TTC549 (cell line): ENCODE data around the gene GNG2.

Experiments
- FAIRE-seq: peaks from 2 replicates; lab custom pipeline; 2012; peaks lifted over from hg19 to GRCh38; lab: Jason Lieb, UNC

Gene GNG2

GRCh38 chr14:51860164-51860824 is at the start of gene GNG2:
Gene GNG2 (plus strand): TSS chr14:51860612. CDS start chr14:51950679, 90,067 bp downstream.
- FAIRE-seq, result no peak

- FAIRE-seq, result no peak
These were observed 48.7 kb upstream of the GNG2 start for GRCh38 chr14:51811706-51812105.

- no peak for FAIRE-seq
These were observed 44.4 kb upstream of the GNG2 start for GRCh38 chr14:51816031-51816430.

- no peak for FAIRE-seq
These were observed 43.1 kb upstream of the GNG2 start for GRCh38 chr14:51817326-51817725.

- FAIRE-seq, result no peak
These were observed 41.5 kb upstream of the GNG2 start for GRCh38 chr14:51818748-51819380.

- no peak for FAIRE-seq
These were observed 38.6 kb upstream of the GNG2 start for GRCh38 chr14:51821822-51822221.

GRCh38 chr14:51822499-51822898 is 37.9 kb upstream of the GNG2 start:
- FAIRE-seq, result no peak

- FAIRE-seq, result no peak
These were observed 36.7 kb upstream of the GNG2 start for GRCh38 chr14:51823706-51824105.

GRCh38 chr14:51824191-51824590 is 36.2 kb upstream of the GNG2 start:
- FAIRE-seq, result no peak

- FAIRE-seq, result no peak
These were observed 34.5 kb upstream of the GNG2 start for GRCh38 chr14:51825926-51826325.

GRCh38 chr14:51828017-51828797 is 32.2 kb upstream of the GNG2 start:
- FAIRE-seq, result no peak

- no peak for FAIRE-seq
These were observed 26.2 kb upstream of the GNG2 start for GRCh38 chr14:51834240-51834639.

GRCh38 chr14:51836417-51836816 is 24.0 kb upstream of the GNG2 start:
- no peak for FAIRE-seq

- FAIRE-seq, result no peak
These were observed 16.1 kb upstream of the GNG2 start for GRCh38 chr14:51844081-51844881.

- FAIRE-seq, result no peak
These were observed 14.6 kb upstream of the GNG2 start for GRCh38 chr14:51845811-51846210.

GRCh38 chr14:51846631-51847488 is 13.6 kb upstream of the GNG2 start:
- FAIRE-seq, result no peak

GRCh38 chr14:51847489-51847796 is 13.0 kb upstream of the GNG2 start:
- no peak for FAIRE-seq

- FAIRE-seq, result no peak
These were observed 12.3 kb upstream of the GNG2 start for GRCh38 chr14:51848120-51848519.

- FAIRE-seq, result no peak
These were observed 11.3 kb upstream of the GNG2 start for GRCh38 chr14:51849097-51849496.

- FAIRE-seq, result no peak
These were observed 9.8 kb upstream of the GNG2 start for GRCh38 chr14:51850651-51851050.

GRCh38 chr14:51852541-51852940 is 7.9 kb upstream of the GNG2 start:
- no peak for FAIRE-seq

- no peak for FAIRE-seq
These were observed 5.2 kb upstream of the GNG2 start for GRCh38 chr14:51855234-51855633.
